Liver (tissue), 9 donors: ENCODE measurements around the gene MCEMP1. TPM values are rescaled to one million over a fixed set of nuclear protein-coding genes. Genes with fewer than 3 reads are reported as not detected.

ENCODE experiments used
- DNase-seq: peaks from one replicate; pipeline ENCODE4 v3.0.0-alpha.2; 2017; ENCODE audit warnings: low spot score
- H3K27ac ChIP-seq, 2 donors: one replicate each; pipeline ENCODE4 v1.7.0; 2013; ENCODE audit warnings: inconsistent platforms in 2 of 2, low read length in 2 of 2, control low read depth in 1 of 2, low read depth in 1 of 2, mild to moderate bottlenecking in 1 of 2
- H3K27me3 ChIP-seq, 4 donors: one replicate each; pipeline versions ENCODE4 v1.6.1 to v1.7.0; 2013; ENCODE audit warnings: low read length in 3 of 4, inconsistent platforms in 1 of 4, mild to moderate bottlenecking in 1 of 4, moderate library complexity in 1 of 4; ENCODE audit not compliant: control insufficient read depth in 4 of 4, insufficient read depth in 4 of 4
- H3K36me3 ChIP-seq, 4 donors: one replicate each; pipeline versions ENCODE4 v1.6.1 to v1.7.0; 2013; ENCODE audit warnings: low read length in 3 of 4, mild to moderate bottlenecking in 3 of 4, low read depth in 1 of 4, moderate library complexity in 1 of 4; ENCODE audit not compliant: control insufficient read depth in 4 of 4, insufficient read depth in 3 of 4
- H3K4me1 ChIP-seq, 4 donors: one replicate each; pipeline versions ENCODE4 v1.6.1 to v1.7.0; 2013; ENCODE audit warnings: low read length in 3 of 4, mild to moderate bottlenecking in 3 of 4, moderate library complexity in 1 of 4; ENCODE audit not compliant: control insufficient read depth in 4 of 4, insufficient read depth in 4 of 4
- H3K4me3 ChIP-seq, 3 donors: one replicate each; pipeline versions ENCODE4 v1.6.1 to v1.7.0; 2013; ENCODE audit warnings: low read length in 3 of 3, control low read depth in 1 of 3, low read depth in 1 of 3, mild to moderate bottlenecking in 1 of 3
- H3K9ac ChIP-seq, 2 donors: one replicate each; pipeline ENCODE4 v1.7.0; 2013; ENCODE audit warnings: low read length in 2 of 2, mild to moderate bottlenecking in 2 of 2, moderate library complexity in 2 of 2, control low read depth in 1 of 2, low read depth in 1 of 2
- H3K9me3 ChIP-seq, 4 donors: one replicate each; pipeline versions ENCODE4 v1.6.1 to v1.7.0; 2013; ENCODE audit warnings: low read length in 3 of 4; ENCODE audit not compliant: control insufficient read depth in 4 of 4
- CTCF ChIP-seq: fragments of 150-350 bp; IDR thresholded peaks from 2 replicates; pipeline ENCODE4 v1.5.1; 2017; ENCODE audit warnings: improper control_type of control experiment, low read depth, low read length; ENCODE audit not compliant: missing input control
- EGR1 ChIP-seq, 2 donors: IDR thresholded peaks; 2 replicates each; pipeline ENCODE4 v1.6.1; 2016 to 2018; ENCODE audit warnings: antibody characterized with exemption in 2 of 2, low read depth in 2 of 2
- FOXA1 ChIP-seq: IDR thresholded peaks from 2 replicates; pipeline ENCODE4 v1.6.1; 2016; ENCODE audit warnings: antibody characterized with exemption
- FOXA2 ChIP-seq: IDR thresholded peaks from 2 replicates; pipeline ENCODE4 v1.6.1; 2016; ENCODE audit warnings: antibody characterized with exemption
- GABPA ChIP-seq, 2 donors: IDR thresholded peaks in 1 of 2; conservative IDR thresholded peaks in 1 of 2; 2 replicates each; pipeline ENCODE4 v1.6.1; 2016; ENCODE audit warnings: antibody characterized with exemption in 2 of 2, mild to moderate bottlenecking in 1 of 2, moderate library complexity in 1 of 2
- HNF4A ChIP-seq, 2 donors: conservative IDR thresholded peaks; 2 replicates each; pipeline ENCODE4 v1.6.1; 2016; ENCODE audit warnings: antibody characterized with exemption in 2 of 2, mild to moderate bottlenecking in 2 of 2
- NR2F2 ChIP-seq: IDR thresholded peaks from 2 replicates; pipeline ENCODE4 v1.6.1; 2016; ENCODE audit warnings: antibody characterized with exemption
- RAD21 ChIP-seq, 2 donors: IDR thresholded peaks; 2 replicates each; pipeline ENCODE4 v1.6.1; 2016; ENCODE audit warnings: antibody characterized with exemption in 2 of 2, mild to moderate bottlenecking in 2 of 2
- REST ChIP-seq: IDR thresholded peaks from 2 replicates; pipeline ENCODE4 v1.6.1; 2016; ENCODE audit warnings: antibody characterized with exemption, mild to moderate bottlenecking
- SP1 ChIP-seq: IDR thresholded peaks from 2 replicates; pipeline ENCODE4 v1.6.1; 2018; ENCODE audit warnings: antibody characterized with exemption, mild to moderate bottlenecking
- TAF1 ChIP-seq: conservative IDR thresholded peaks from 2 replicates; pipeline ENCODE4 v1.6.1; 2016; ENCODE audit warnings: antibody characterized with exemption, mild to moderate bottlenecking
- YY1 ChIP-seq: IDR thresholded peaks from 2 replicates; pipeline ENCODE4 v1.6.1; 2016; ENCODE audit warnings: antibody characterized with exemption, mild to moderate bottlenecking
- ZBTB33 ChIP-seq: IDR thresholded peaks from 2 replicates; pipeline ENCODE4 v1.6.1; 2016; ENCODE audit warnings: antibody characterized with exemption
- WGBS: extraction: QIAGEN DNeasy Blood & Tissue Kit; methylation state at CpG from one replicate; pipeline ENCODE4 v1.1.7; 2013; 5-methylcytosine and 5-hydroxymethylcytosine counted together
- polyA plus RNA-seq, 2 donors: library from polyadenylated mRNA; stranded (reverse) in 1 of 2; unstranded in 1 of 2; fragments of 200-250 nt in 1 of 2; fragments of >200 nt in 1 of 2; fragmentation: Nextera tagmentation in 1 of 2; extraction: Ambion mirVana in 1 of 2; gene quantifications; one replicate each; pipeline versions ENCODE4 v1.2.1 to v1.2.3, GENCODE V29; 2013 to 2015
- total RNA-seq, 2 donors: library from RNA; depleted of rRNA; stranded (reverse); fragments of >200 nt; gene quantifications; one replicate each; pipeline ENCODE4 v1.2.3, GENCODE V29; 2014
- donor health status: healthy.
- donor health status: healthy.
- donor health status: healthy.
- donor health status: healthy.
- donor health status: healthy.

Gene MCEMP1
- total and polyA plus RNA-seq, 4 donors, result 0.29 to 0.92 (median 0.48) TPM

- TF ChIP-seq ZBTB33 (no peak), NR2F2 (no peak)
Measured at GRCh38 chr19:7638802-7639465, 38.0 kb upstream of the MCEMP1 start (continued).

- WGBS, result 97% methylated on average over 13 of the region's 13 CpGs
- H3K27me3 ChIP-seq, result no peaks in the 10 kb centered on the region
Measured at GRCh38 chr19:7639863-7640348, 37.0 kb upstream of the MCEMP1 start.

More at GRCh38 chr19:7639863-7640348, 37.0 kb upstream of the MCEMP1 start:
- DNase-seq, result no peak
- Histone ChIP-seq H3K36me3 (peaks cover 0 to 3% (median 0%) of the 10 kb centered on the region in 4 donors), H3K27ac (no peak overlapping the region), H3K9ac (no peak overlapping the region), H3K4me1 (peaks cover 1 to 25% (median 15%) of the 10 kb centered on the region in 4 donors), H3K9me3 (no peaks in the 10 kb centered on the region), H3K4me3 (no peak overlapping the region)
- no peak for TF ChIP-seq ZBTB33
- TF ChIP-seq RAD21 (IDR thresholded peaks at IDR 0.05), result no peak
- no peak for TF ChIP-seq YY1
- no peak for TF ChIP-seq TAF1
- TF ChIP-seq EGR1 (IDR thresholded peaks at IDR 0.05; ENCODE audit: low read depth in 2 of 2), result no peak
- TF ChIP-seq REST, result no peak
- TF ChIP-seq CTCF, result no peak
- no peak for TF ChIP-seq FOXA2
- no peak for TF ChIP-seq GABPA (IDR thresholded peaks at IDR 0.05 in 1 of 2, conservative IDR thresholded peaks at IDR 0.05 in 1 of 2)
- TF ChIP-seq HNF4A (conservative IDR thresholded peaks at IDR 0.05), result no peak
- no peak for TF ChIP-seq FOXA1
- no peak for TF ChIP-seq SP1
